H1 (cell line): ENCODE results near the gene PCDH9. TPM values are rescaled to one million over a fixed set of nuclear protein-coding genes. Genes with fewer than 3 reads are reported as not detected.

Source experiments
- ASH2L ChIP-seq: fragments of 200-600, 300-600 bp; sonication (generic); IDR thresholded peaks from one replicate; pipeline ENCODE4 v1.7.1; 2017; ENCODE audit warnings: low read length
- ATF2 ChIP-seq: IDR thresholded peaks from 2 replicates; pipeline ENCODE4 v1.6.1; 2012; ENCODE audit warnings: low read length, inconsistent platforms
- CHD7 ChIP-seq: fragments of 300-600 bp; sonication (generic); IDR thresholded peaks from 2 replicates; pipeline ENCODE4 v1.7.1; 2012; ENCODE audit warnings: low read length, moderate library complexity, mild to moderate bottlenecking, inconsistent platforms; ENCODE audit not compliant: insufficient replicate concordance
- E2F6 ChIP-seq: IDR thresholded peaks from 2 replicates; pipeline ENCODE4 v1.6.1; 2012; ENCODE audit warnings: inconsistent platforms
- SP1 ChIP-seq: IDR thresholded peaks from 2 replicates; pipeline ENCODE4 v1.6.1; 2011; ENCODE audit warnings: low read depth, low read length
- ZNF274 ChIP-seq: IDR thresholded peaks from 2 replicates; pipeline ENCODE4 v1.7.0; 2012; ENCODE audit warnings: low read length, borderline replicate concordance; ENCODE audit errors: extremely low read depth
- polyA plus RNA-seq, 7 experiments: library from polyadenylated mRNA; depleted of rRNA in 3 of 7; stranded (reverse) in 5 of 7; unstranded in 2 of 7; fragments of >200 nt in 5 of 7; fragments of 200-250 nt in 2 of 7; gene quantifications; 1 replicate in 5 of 7; 2 replicates in 1 of 7; 4 replicates in 1 of 7; pipeline versions ENCODE4 v1.2.1 to v1.2.3, GENCODE V29; 2011 to 2013; ENCODE audit warnings: missing spikeins in 2 of 7, mixed read lengths in 2 of 7
- total RNA-seq: library from RNA; stranded (reverse); fragmentation: NEBNext Ultra II Directional; extraction: Animal tissue kit (Norgen Biotek cat#: 25700); gene quantifications from 2 replicates; pipeline ENCODE4 v1.2.1, GENCODE V29; 2021

The PCDH9 gene
- total and polyA plus RNA-seq, 2 of the 8 experiments (the other 6 are each of a cell fraction or from before 2014, with no cell fraction given): 0.12 to 0.60 TPM

GRCh38 chr13:66565279-66565678 lies 664.9 kb downstream of the PCDH9 start (continued):
- TF ChIP-seq CHD7: no peak
- TF ChIP-seq ASH2L: no peak
- TF ChIP-seq E2F6: no peak
- no peak for TF ChIP-seq ATF2
- TF ChIP-seq SP1: no peak
- TF ChIP-seq ZNF274: no peak
